GM12878 (cell line): Measurements from ENCODE around the gene CAV1. TPM values are rescaled to one million over a fixed set of nuclear protein-coding genes. Genes with fewer than 3 reads are reported as not detected.
A peak's percentile ranks its signal among the peaks of the same experiment; 100 is the strongest.

Experiments used
- ATAC-seq: fragments of 200-7000 bp; cut with Tn5 transposase; 3 replicates; pipeline ENCODE4 v1.9.1; 2020; ENCODE audit warnings: mild to moderate bottlenecking, moderate library complexity
- BruUV-seq: library from RNA; stranded (reverse); fragments of 400-500 nt; replicated peaks from 2 replicates; lab custom pipeline; 2021; lab: Mats Ljungman, UMichigan
- CTCF ChIA-PET: fragments of 300-600 bp; sonication (Branson Sonifier 250); formaldehyde crosslinking; extraction: SDS; loops from one replicate; lab custom pipeline; 2021; ENCODE audit warnings: inconsistent platforms; lab: Yijun Ruan, JAX
- POLR2A ChIA-PET: fragments of 350-600 bp; formaldehyde crosslinking; extraction: SDS; loops from one replicate; lab custom pipeline; 2021; ENCODE audit warnings: inconsistent platforms; lab: Charles Lee
- RAD21 ChIA-PET: fragments of 300-600 bp; sonication (Branson Sonifier 250); formaldehyde crosslinking; loops from one replicate; lab custom pipeline; 2023; ENCODE audit warnings: antibody characterized with exemption; ENCODE audit not compliant: unreplicated experiment; lab: Charles Lee
- SMC1A ChIA-PET: fragments of 300-600 bp; sonication (Branson Sonifier 250); formaldehyde crosslinking; loops from one replicate; lab custom pipeline; 2023; ENCODE audit not compliant: unreplicated experiment, uncharacterized antibody; lab: Charles Lee
- DNase-seq: peaks from one replicate; pipeline ENCODE4 v3.0.0-alpha.2; 2011; ENCODE audit warnings: low read depth, low spot score
- FAIRE-seq: peaks from 3 replicates; lab custom pipeline; 2011; peaks lifted over from hg19 to GRCh38; lab: Jason Lieb, UNC
- H2AFZ ChIP-seq: 2 replicates; pipeline ENCODE4 v1.6.0; 2011; ENCODE audit warnings: low read depth, low read length, control low read depth; ENCODE audit not compliant: control insufficient read depth
- H3K27ac ChIP-seq: 2 replicates; pipeline ENCODE4 v1.5.1; 2011; ENCODE audit warnings: control low read depth; ENCODE audit not compliant: control insufficient read depth, insufficient read depth
- H3K27me3 ChIP-seq, 2 experiments: replicated peaks in 1 of 2; 2 replicates each; pipeline versions ENCODE4 v1.6.0 to v1.6.1; 2011; ENCODE audit warnings: low read length in 1 of 2; ENCODE audit not compliant: control insufficient read depth in 2 of 2, insufficient read depth in 2 of 2
- H3K36me3 ChIP-seq, 2 experiments: 2 replicates each; pipeline ENCODE4 v1.5.1; 2011; ENCODE audit warnings: low read length in 1 of 2; ENCODE audit not compliant: control insufficient read depth in 2 of 2, insufficient read depth in 2 of 2
- H3K4me1 ChIP-seq: 2 replicates; pipeline ENCODE4 v1.6.1; 2011; ENCODE audit warnings: mild to moderate bottlenecking, low read length, moderate library complexity, mixed read lengths; ENCODE audit not compliant: control insufficient read depth, insufficient read depth
- H3K4me2 ChIP-seq: 2 replicates; pipeline ENCODE4 v1.6.0; 2011; ENCODE audit warnings: control low read depth; ENCODE audit not compliant: control insufficient read depth, insufficient read depth
- H3K4me3 ChIP-seq: fragments of 200-600 bp; sonication (generic); 2 replicates; pipeline ENCODE4 v1.5.1; 2016
- H3K79me2 ChIP-seq: 2 replicates; pipeline ENCODE4 v1.6.0; 2011; ENCODE audit warnings: low read length; ENCODE audit not compliant: control insufficient read depth, insufficient read depth
- H3K9ac ChIP-seq: 2 replicates; pipeline ENCODE4 v1.8.0; 2011; ENCODE audit warnings: low read length, control low read depth, mixed read lengths; ENCODE audit not compliant: control insufficient read depth, insufficient read depth
- H3K9me3 ChIP-seq: replicated peaks from 3 replicates; pipeline ENCODE4 v1.5.1; 2011; ENCODE audit warnings: mild to moderate bottlenecking, low read length; ENCODE audit not compliant: control insufficient read depth, insufficient read depth
- H4K20me1 ChIP-seq: 2 replicates; pipeline ENCODE4 v1.6.0; 2011; ENCODE audit not compliant: control insufficient read depth, insufficient read depth
- ATF7 ChIP-seq: fragments of 450-650 bp; IDR thresholded peaks from 2 replicates; pipeline ENCODE4 v1.6.1; 2016; ENCODE audit warnings: low read depth, mild to moderate bottlenecking
- CEBPB ChIP-seq, 2 experiments: fragments of 150-350 bp in 1 of 2; IDR thresholded peaks; 2 replicates each; pipeline ENCODE4 v1.6.1; 2012 to 2014; ENCODE audit warnings: low read depth in 2 of 2, low read length in 2 of 2, borderline replicate concordance in 1 of 2, inconsistent platforms in 1 of 2
- DPF2 ChIP-seq: fragments of 450-650 bp; IDR thresholded peaks from 2 replicates; pipeline ENCODE4 v1.6.1; 2017; ENCODE audit warnings: mild to moderate bottlenecking
- IKZF1 ChIP-seq: fragments of 450-650 bp; conservative IDR thresholded peaks from 2 replicates; pipeline ENCODE4 v1.6.1; 2017; ENCODE audit warnings: antibody characterized with exemption, mild to moderate bottlenecking
- IKZF2 ChIP-seq, 2 experiments: fragments of 450-650 bp; IDR thresholded peaks; 2 replicates each; pipeline ENCODE4 v1.6.1; 2017; ENCODE audit warnings: mild to moderate bottlenecking in 2 of 2, moderate library complexity in 2 of 2
- IRF4 ChIP-seq: IDR thresholded peaks from 2 replicates; pipeline ENCODE4 v1.6.1; 2011; ENCODE audit warnings: low read depth, low read length
- NBN ChIP-seq: fragments of 450-650 bp; IDR thresholded peaks from 2 replicates; pipeline ENCODE4 v1.6.1; 2016
- RB1 ChIP-seq: fragments of 450-650 bp; formaldehyde crosslinking; IDR thresholded peaks from 2 replicates; pipeline ENCODE4 v1.6.1; 2017; ENCODE audit warnings: mild to moderate bottlenecking, borderline replicate concordance
- RUNX3 ChIP-seq: IDR thresholded peaks from 2 replicates; pipeline ENCODE4 v1.6.1; 2012; ENCODE audit warnings: low read length, inconsistent platforms
- SMARCA5 ChIP-seq: fragments of 450-650 bp; IDR thresholded peaks from 2 replicates; pipeline ENCODE4 v1.6.1; 2017; ENCODE audit warnings: mild to moderate bottlenecking
- SPI1 ChIP-seq: IDR thresholded peaks from 2 replicates; pipeline ENCODE4 v1.6.1; 2011; ENCODE audit warnings: low read depth, mild to moderate bottlenecking, low read length, moderate library complexity, borderline replicate concordance; ENCODE audit not compliant: insufficient read depth
- ZNF217 ChIP-seq: fragments of 450-650 bp; IDR thresholded peaks from 2 replicates; pipeline ENCODE4 v1.6.1; 2017; ENCODE audit warnings: antibody characterized with exemption, mild to moderate bottlenecking
- WGBS: methylation state at CpG from one replicate; pipeline ENCODE4 v1.1.6; 2016; ENCODE audit warnings: low lambda C conversion rate; ENCODE audit not compliant: insufficient replicate concordance, insufficient coverage; ENCODE audit errors: missing lambda C conversion rate; 5-methylcytosine and 5-hydroxymethylcytosine counted together
- in situ Hi-C: fragments of 300-500 bp; cut with MboI; formaldehyde crosslinking; loops from 9 replicates; pipeline ENCODE4 v1.14.3; 2018; ENCODE audit warnings: mixed read lengths
- intact Hi-C: fragments of 100-400 bp; cut with micrococcal nuclease; formaldehyde crosslinking; loops from one replicate; pipeline ENCODE4 v1.14.2; 2022; ENCODE audit not compliant: unreplicated experiment
- polyA plus RNA-seq, 11 experiments: library from polyadenylated mRNA; depleted of rRNA in 4 of 11; unstranded in 6 of 11; stranded (reverse) in 5 of 11; fragments of >200 nt; fragmentation: Nextera tagmentation in 4 of 11; fragmentation: Illumina TruSeq in 1 of 11; extraction: Ambion mirVana in 4 of 11; extraction: Trizol in 1 of 11; gene quantifications; 1 replicate in 1 of 11; 2 replicates in 10 of 11; pipeline versions ENCODE4 v1.2.1 to v1.2.3, GENCODE V29; 2011 to 2016; ENCODE audit warnings: inconsistent platforms in 2 of 11, missing spikeins in 2 of 11, low read depth in 1 of 11
- total RNA-seq, 4 experiments: library from RNA; depleted of rRNA in 3 of 4; stranded (reverse); fragments of >200 nt in 3 of 4; fragmentation: Illumina TruSeq in 1 of 4; extraction: Trizol in 1 of 4; gene quantifications; 2 replicates each; pipeline versions ENCODE4 v1.2.1 to v1.2.3, GENCODE V29; 2013 to 2021
- TF ChIP-seq, protein P1 (sequence below): fragments of 450-650 bp; IDR thresholded peaks from 2 replicates; pipeline ENCODE4 v1.6.1; 2017; ENCODE audit warnings: low read depth, mild to moderate bottlenecking, moderate library complexity

CAV1 gene
- total and polyA plus RNA-seq, 10 of the 15 experiments (the other 5 are each of a cell fraction or from before 2014, with no cell fraction given): 0.45 to 26.5 (median 2.0) TPM

DNA sequence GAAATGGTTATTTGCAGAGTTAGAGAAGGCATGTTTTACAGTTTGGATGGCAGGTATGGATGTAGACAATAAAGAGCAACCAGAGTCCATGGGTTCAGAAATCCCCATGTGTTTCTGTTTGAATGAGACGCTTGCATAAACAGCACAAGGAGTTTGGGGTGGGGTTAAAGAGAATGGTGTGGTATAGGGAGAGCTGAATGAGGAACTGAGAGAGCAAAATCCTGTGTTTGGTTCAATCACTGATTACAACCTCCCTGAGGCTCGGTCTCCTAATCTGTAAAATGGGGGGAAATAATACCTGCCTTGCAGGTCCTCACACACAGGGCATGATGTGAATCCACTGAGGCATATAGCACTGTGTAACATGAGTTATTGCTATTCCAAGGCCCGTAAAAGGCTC is 23.7 kb downstream of the CAV1 start:
- no peaks in the 10 kb centered on the region for H3K9me3 ChIP-seq
- H2AFZ ChIP-seq: no peak overlapping the region
- intact Hi-C loops (loop anchor here (2.0 kb wide), 1 partner anchor 28 kb away; no protein-coding TSS in a partner anchor), in situ Hi-C loops (no loop called here)
- H3K27ac ChIP-seq: no peak overlapping the region
- DNase-seq: peak; percentile 43
- peak; percentile 70 for FAIRE-seq
- WGBS: 10% methylated on average over 3 of the region's 3 CpGs
- POLR2A ChIA-PET: no interaction called here
- H4K20me1 ChIP-seq: no peaks in the 10 kb centered on the region
- peaks cover 14% of the 10 kb centered on the region for H3K4me1 ChIP-seq
- RAD21 ChIA-PET: no interaction called here
- peak; percentile 90 for TF ChIP-seq SPI1
- peak; percentile 43; the same call in 1 of the 2 replicates for TF ChIP-seq DPF2
- TF ChIP-seq RUNX3: peak; percentile 42
- no peak for TF ChIP-seq CEBPB (IDR thresholded peaks at IDR 0.05; ENCODE audit: borderline replicate concordance in 1 of 2, low read depth in 2 of 2, low read length in 2 of 2)
- 0 out of 2 replicates have a peak, but pooled peaks have one; percentile 28 for TF ChIP-seq NBN
- TF ChIP-seq ATF7: no peak
- peak; percentile 74 for TF ChIP-seq IRF4
- TF ChIP-seq SMARCA5: peak; percentile 82; the same call in 1 of the 2 replicates
- TF ChIP-seq IKZF2 (IDR thresholded peaks at IDR 0.05): peak; percentile 63 to 67; a peak in 2 of 4 replicates
- no peak for TF ChIP-seq RB1
- TF ChIP-seq, protein P1, sequence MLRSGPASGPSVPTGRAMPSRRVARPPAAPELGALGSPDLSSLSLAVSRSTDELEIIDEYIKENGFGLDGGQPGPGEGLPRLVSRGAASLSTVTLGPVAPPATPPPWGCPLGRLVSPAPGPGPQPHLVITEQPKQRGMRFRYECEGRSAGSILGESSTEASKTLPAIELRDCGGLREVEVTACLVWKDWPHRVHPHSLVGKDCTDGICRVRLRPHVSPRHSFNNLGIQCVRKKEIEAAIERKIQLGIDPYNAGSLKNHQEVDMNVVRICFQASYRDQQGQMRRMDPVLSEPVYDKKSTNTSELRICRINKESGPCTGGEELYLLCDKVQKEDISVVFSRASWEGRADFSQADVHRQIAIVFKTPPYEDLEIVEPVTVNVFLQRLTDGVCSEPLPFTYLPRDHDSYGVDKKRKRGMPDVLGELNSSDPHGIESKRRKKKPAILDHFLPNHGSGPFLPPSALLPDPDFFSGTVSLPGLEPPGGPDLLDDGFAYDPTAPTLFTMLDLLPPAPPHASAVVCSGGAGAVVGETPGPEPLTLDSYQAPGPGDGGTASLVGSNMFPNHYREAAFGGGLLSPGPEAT: peak; percentile 55
- peak; percentile 71; the same call in 1 of the 2 replicates for TF ChIP-seq ZNF217
- TF ChIP-seq IKZF1: 0 out of 2 replicates have a peak, but pooled peaks have one; percentile 33
- peak overlapping the region; percentile 52; the same call in 1 of the 2 replicates for H3K4me2 ChIP-seq
- H3K79me2 ChIP-seq: no peaks in the 10 kb centered on the region
- no peak overlapping the region for H3K9ac ChIP-seq
- H3K27me3 ChIP-seq: no peaks in the 10 kb centered on the region
- SMC1A ChIA-PET: interaction anchor here (1.0 kb wide), 1 partner anchor 10 kb away, joined by 4 read pairs; no protein-coding TSS in a partner anchor
- ATAC-seq: peak; percentile 97
- no peaks in the 10 kb centered on the region for H3K36me3 ChIP-seq
- CTCF ChIA-PET: interaction anchor here (0.6 to 1.9 kb wide), 4 partner anchors 16 to 81 kb away, joined by 3 to 8 read pairs (median 4); no protein-coding TSS in a partner anchor
- BruUV-seq: no TSS peak
- H3K4me3 ChIP-seq: no peak overlapping the region
